Measurements from ENCODE around the gene BYSL.

Gene BYSL

DNA sequence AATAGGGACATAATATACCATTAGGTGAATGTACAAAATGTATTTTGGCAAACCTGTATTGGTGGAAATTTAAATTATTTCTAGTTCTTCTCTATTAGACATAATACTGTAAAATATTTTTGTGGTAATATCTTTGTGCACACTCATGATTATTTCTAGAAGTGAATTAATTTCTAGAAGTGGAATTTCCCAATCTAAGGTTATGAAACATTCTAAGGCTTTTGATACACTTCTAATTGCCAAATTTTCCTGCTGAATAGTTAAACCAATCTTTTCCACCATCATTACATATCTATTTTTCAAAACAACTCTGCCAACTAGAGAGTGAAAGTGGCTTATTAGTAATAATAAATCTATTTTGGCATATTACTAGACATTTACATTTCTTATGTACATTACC is 22.2 kb downstream of the BYSL start:
- TF ChIP-seq EZH2phosphoT487 (conservative IDR thresholded peaks at IDR 0.05; ENCODE audit: low read length), result no peak
- TF ChIP-seq, protein P1, sequence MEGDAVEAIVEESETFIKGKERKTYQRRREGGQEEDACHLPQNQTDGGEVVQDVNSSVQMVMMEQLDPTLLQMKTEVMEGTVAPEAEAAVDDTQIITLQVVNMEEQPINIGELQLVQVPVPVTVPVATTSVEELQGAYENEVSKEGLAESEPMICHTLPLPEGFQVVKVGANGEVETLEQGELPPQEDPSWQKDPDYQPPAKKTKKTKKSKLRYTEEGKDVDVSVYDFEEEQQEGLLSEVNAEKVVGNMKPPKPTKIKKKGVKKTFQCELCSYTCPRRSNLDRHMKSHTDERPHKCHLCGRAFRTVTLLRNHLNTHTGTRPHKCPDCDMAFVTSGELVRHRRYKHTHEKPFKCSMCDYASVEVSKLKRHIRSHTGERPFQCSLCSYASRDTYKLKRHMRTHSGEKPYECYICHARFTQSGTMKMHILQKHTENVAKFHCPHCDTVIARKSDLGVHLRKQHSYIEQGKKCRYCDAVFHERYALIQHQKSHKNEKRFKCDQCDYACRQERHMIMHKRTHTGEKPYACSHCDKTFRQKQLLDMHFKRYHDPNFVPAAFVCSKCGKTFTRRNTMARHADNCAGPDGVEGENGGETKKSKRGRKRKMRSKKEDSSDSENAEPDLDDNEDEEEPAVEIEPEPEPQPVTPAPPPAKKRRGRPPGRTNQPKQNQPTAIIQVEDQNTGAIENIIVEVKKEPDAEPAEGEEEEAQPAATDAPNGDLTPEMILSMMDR (IDR thresholded peaks at IDR 0.05; ENCODE audit: insufficient read depth, low read length, poor library complexity, severe bottlenecking), result no peak
- H3K9ac ChIP-seq (ENCODE audit: low read length), result no peak overlapping the region
- H3F3A ChIP-seq (ENCODE audit: insufficient read depth), result peaks cover 32% of the 10 kb centered on the region
- H3K27ac ChIP-seq (ENCODE audit: low read depth, low read length), result no peak overlapping the region
- no peak overlapping the region for H2AFZ ChIP-seq (ENCODE audit: low read depth, low read length, severe bottlenecking)
- no peaks in the 10 kb centered on the region for H3K27me3 ChIP-seq (ENCODE audit: low read length)
- H3K4me3 ChIP-seq (ENCODE audit: insufficient read depth, low read length, poor library complexity, severe bottlenecking), result no peak overlapping the region
- H3K36me3 ChIP-seq (ENCODE audit: low read length), result no peaks in the 10 kb centered on the region
- H3K9me3 ChIP-seq (ENCODE audit: insufficient read depth, low read length), result no peaks in the 10 kb centered on the region
- H4K20me1 ChIP-seq (ENCODE audit: low read depth, low read length), result no peaks in the 10 kb centered on the region; the same call in 1 of the 2 replicates
- no peak overlapping the region for H3K4me2 ChIP-seq (ENCODE audit: low read depth, low read length, poor library complexity, severe bottlenecking)
- peaks cover 31% of the 10 kb centered on the region for H3K79me2 ChIP-seq (ENCODE audit: insufficient read depth, low read length)
- H3K9me2 ChIP-seq (replicated peaks; ENCODE audit: insufficient read depth, low read length), result no peaks in the 10 kb centered on the region

DNA sequence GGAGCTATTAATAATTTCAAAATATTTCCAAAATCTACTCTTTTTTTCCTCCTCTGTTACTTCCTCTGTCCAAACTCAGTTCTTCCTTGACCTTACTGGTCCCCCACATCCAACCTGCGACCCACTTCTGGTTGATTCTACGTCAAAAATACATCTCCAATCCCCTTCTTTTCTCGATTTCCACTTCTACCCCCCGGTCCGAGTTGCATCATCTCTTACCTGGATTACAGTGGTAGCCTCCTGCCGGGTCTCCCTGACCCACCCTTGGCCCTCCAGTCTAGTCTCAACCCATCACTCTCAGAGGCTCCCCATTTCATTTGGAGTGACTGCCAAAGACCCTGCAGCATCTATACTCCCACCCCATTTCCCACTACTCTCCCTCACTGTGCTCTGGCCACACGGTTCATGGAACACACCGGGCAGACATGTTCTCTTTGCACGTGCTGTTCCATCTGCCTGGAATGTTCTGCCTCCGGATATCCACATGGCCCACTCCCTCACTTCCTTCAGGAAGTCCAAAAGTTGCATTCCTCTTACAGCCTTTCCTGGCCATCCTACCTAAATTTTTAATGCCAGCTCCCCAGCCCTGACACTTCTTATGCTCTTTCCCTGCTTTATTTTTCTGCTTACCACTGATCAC is 26.4 kb downstream of the BYSL start:
- no peaks in the 10 kb centered on the region for H4K20me1 ChIP-seq (ENCODE audit: low read depth, low read length)
- no peaks in the 10 kb centered on the region for H3K27me3 ChIP-seq (ENCODE audit: low read length)
- H3K9me3 ChIP-seq (ENCODE audit: insufficient read depth, low read length), result no peaks in the 10 kb centered on the region
- peaks cover 11% of the 10 kb centered on the region for H3F3A ChIP-seq (ENCODE audit: insufficient read depth)
- H2AFZ ChIP-seq (ENCODE audit: low read depth, low read length, severe bottlenecking), result no peak overlapping the region
- H3K4me2 ChIP-seq (ENCODE audit: low read depth, low read length, poor library complexity, severe bottlenecking), result no peak overlapping the region
- H3K4me3 ChIP-seq (ENCODE audit: insufficient read depth, low read length, poor library complexity, severe bottlenecking), result no peak overlapping the region
- no peaks in the 10 kb centered on the region for H3K36me3 ChIP-seq (ENCODE audit: low read length)
- no peak overlapping the region for H3K27ac ChIP-seq (ENCODE audit: low read depth, low read length)
- TF ChIP-seq, protein P1 (IDR thresholded peaks at IDR 0.05; ENCODE audit: insufficient read depth, low read length, poor library complexity, severe bottlenecking), result no peak
- TF ChIP-seq EZH2phosphoT487 (conservative IDR thresholded peaks at IDR 0.05; ENCODE audit: low read length), result no peak
- no peaks in the 10 kb centered on the region for H3K9me2 ChIP-seq (replicated peaks; ENCODE audit: insufficient read depth, low read length)
- no peak overlapping the region for H3K9ac ChIP-seq (ENCODE audit: low read length)
- H3K79me2 ChIP-seq (ENCODE audit: insufficient read depth, low read length), result no peaks in the 10 kb centered on the region

DNA sequence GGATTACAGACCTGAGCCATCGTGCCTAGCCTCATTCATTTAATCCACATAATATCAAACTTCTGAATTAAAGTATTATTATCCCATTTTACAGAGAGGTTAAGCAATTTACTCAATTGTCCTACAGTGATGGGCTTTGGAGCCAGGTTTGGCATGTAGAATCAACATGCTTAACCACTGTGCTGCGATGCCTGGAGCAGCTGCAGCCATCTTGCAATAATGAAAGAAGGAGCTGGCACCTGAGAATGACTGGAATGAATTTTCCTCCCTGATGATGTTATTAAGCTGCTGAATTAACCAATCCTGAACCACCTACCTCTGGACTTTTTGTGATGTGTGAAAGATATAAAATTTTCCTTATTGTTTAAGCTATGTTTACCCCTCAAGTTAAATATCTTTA is 33.4 kb downstream of the BYSL start:
- Histone ChIP-seq H3K4me2 (ENCODE audit: low read depth, low read length, poor library complexity, severe bottlenecking) (no peak overlapping the region), H3K9me3 (ENCODE audit: insufficient read depth, low read length) (no peaks in the 10 kb centered on the region), H3K27ac (ENCODE audit: low read depth, low read length) (no peak overlapping the region), H3K9ac (ENCODE audit: low read length) (no peak overlapping the region), H3K9me2 (replicated peaks; ENCODE audit: insufficient read depth, low read length) (no peaks in the 10 kb centered on the region), H2AFZ (ENCODE audit: low read depth, low read length, severe bottlenecking) (no peak overlapping the region), H3K4me3 (ENCODE audit: insufficient read depth, low read length, poor library complexity, severe bottlenecking) (no peak overlapping the region), H4K20me1 (ENCODE audit: low read depth, low read length) (no peaks in the 10 kb centered on the region), H3K79me2 (ENCODE audit: insufficient read depth, low read length) (no peaks in the 10 kb centered on the region), H3F3A (ENCODE audit: insufficient read depth) (0 out of 2 replicates have a peak, but pooled peaks cover 6% of the 10 kb centered on the region), H3K36me3 (ENCODE audit: low read length) (no peaks in the 10 kb centered on the region), H3K27me3 (ENCODE audit: low read length) (no peaks in the 10 kb centered on the region)
- TF ChIP-seq, protein P1 (IDR thresholded peaks at IDR 0.05; ENCODE audit: insufficient read depth, low read length, poor library complexity, severe bottlenecking), result no peak
- no peak for TF ChIP-seq EZH2phosphoT487 (conservative IDR thresholded peaks at IDR 0.05; ENCODE audit: low read length)
